Stomach (tissue), 4 donors: ENCODE data around the gene PRKACG.

Experiments
- CTCF ChIP-seq, 7 experiments: fragments of 450-650 bp in 4 of 7; fragments of 200-600 bp in 3 of 7; sonication (generic) in 3 of 7; IDR thresholded peaks; one replicate each; pipeline ENCODE4 v1.5.1; 2016 to 2019; ENCODE audit warnings: antibody characterized with exemption in 7 of 7, control low read depth in 2 of 7, mild to moderate bottlenecking in 1 of 7
- EP300 ChIP-seq: sonication (generic); formaldehyde crosslinking; IDR thresholded peaks from one replicate; pipeline ENCODE4 v1.6.1; 2017; ENCODE audit warnings: antibody characterized with exemption
- POLR2A ChIP-seq, 4 donors: fragments of 450-650 bp; IDR thresholded peaks; one replicate each; pipeline ENCODE4 v1.6.1; 2016; ENCODE audit warnings: antibody characterized with exemption in 4 of 4, control low read depth in 2 of 4, mild to moderate bottlenecking in 1 of 4, moderate library complexity in 1 of 4
- POLR2AphosphoS5 ChIP-seq, 3 donors: sonication (generic); formaldehyde crosslinking; IDR thresholded peaks; one replicate each; pipeline ENCODE4 v1.6.1; 2016; ENCODE audit warnings: antibody characterized with exemption in 3 of 3

- TF ChIP-seq CTCF (IDR thresholded peaks at IDR 0.05) (no peak), EP300 (no peak), POLR2A (IDR thresholded peaks at IDR 0.05) (no peak), POLR2AphosphoS5 (IDR thresholded peaks at IDR 0.05) (no peak)
Measured at GRCh38 chr9:69036309-69036708, 22.4 kb upstream of the PRKACG start.
